ENCODE results near the gene SP140L.
"Not testable (repeated sequence)": the region's sequence is repeated elsewhere in the genome, so short reads cannot be mapped to it uniquely, and the experiment has no call there.

DNA sequence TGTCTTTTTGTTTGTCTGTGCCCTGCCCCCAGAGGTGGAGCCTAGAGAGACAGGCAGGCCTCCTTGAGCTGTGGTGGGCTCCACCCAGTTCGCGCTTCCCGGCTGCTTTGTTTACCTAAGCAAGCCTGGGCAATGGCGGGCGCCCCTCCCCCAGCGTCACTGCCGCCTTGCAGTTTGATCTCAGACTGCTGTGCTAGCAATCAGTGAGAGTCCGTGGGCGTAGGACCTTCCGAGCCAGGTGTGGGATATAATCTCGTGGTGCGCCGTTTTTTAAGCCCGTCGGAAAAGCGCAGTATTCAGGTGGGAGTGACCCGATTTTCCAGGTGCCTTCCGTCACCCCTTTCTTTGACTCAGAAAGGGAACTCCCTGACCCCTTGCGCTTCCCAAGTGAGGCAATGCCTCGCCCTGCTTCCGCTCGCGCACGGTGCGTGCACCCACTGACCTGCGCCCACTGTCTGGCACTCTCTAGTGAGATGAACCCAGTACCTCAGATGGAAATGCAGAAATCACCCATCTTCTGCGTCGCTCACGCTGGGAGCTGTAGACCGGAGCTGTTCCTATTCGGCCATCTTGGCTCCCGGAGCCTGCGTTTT lies 15.0 kb downstream of the SP140L start:
- TF ChIP-seq POLR2A (IDR thresholded peaks at IDR 0.05): not testable (repeated sequence)
- TF ChIP-seq, protein P1, sequence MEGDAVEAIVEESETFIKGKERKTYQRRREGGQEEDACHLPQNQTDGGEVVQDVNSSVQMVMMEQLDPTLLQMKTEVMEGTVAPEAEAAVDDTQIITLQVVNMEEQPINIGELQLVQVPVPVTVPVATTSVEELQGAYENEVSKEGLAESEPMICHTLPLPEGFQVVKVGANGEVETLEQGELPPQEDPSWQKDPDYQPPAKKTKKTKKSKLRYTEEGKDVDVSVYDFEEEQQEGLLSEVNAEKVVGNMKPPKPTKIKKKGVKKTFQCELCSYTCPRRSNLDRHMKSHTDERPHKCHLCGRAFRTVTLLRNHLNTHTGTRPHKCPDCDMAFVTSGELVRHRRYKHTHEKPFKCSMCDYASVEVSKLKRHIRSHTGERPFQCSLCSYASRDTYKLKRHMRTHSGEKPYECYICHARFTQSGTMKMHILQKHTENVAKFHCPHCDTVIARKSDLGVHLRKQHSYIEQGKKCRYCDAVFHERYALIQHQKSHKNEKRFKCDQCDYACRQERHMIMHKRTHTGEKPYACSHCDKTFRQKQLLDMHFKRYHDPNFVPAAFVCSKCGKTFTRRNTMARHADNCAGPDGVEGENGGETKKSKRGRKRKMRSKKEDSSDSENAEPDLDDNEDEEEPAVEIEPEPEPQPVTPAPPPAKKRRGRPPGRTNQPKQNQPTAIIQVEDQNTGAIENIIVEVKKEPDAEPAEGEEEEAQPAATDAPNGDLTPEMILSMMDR (IDR thresholded peaks at IDR 0.05): not testable (repeated sequence)

All from ovary (tissue), 3 donors.